Measurements from ENCODE around the gene LRRC45.

The LRRC45 gene

DNA sequence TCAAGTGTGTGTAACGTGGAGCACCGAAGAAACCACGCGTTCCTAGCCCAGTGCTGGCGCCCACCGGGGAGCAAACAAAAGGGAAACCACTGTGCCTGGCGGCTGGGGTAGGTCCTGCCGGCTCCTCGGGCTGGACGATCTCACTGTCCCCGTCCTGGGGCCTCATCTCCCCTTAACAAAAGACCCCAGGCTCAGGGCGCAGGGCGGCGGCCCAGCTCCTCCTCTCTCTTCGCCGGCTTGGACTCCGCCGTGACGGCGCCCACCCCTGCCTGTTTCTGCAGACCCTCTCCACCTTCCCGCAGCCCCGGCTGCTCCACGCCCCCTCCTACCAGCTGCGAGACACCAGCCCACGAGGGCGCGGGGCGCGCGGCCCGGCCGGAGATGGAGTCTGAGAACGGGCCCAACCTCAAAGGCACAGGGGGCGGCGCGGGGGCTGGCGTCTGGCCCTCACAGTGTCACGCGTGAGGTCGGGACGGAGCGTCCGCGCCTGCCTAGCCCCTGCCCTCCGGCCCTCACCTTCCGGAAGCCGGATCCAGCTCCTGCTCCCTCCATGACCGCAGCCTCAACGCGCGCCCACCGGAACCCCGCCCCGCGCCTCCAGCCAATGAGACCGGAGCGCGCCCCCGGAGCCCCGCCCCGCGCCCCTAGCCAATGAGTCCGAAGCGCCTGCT, 660 bp upstream of the LRRC45 start, which contains the start of gene CENPX:
TSS of gene CENPX (minus strand) at position 569 of the 671 bp plus-strand sequence. CDS start at position 552, 17 bp downstream.
- peak within 1 kb of the TSS; percentile 90 for H3K9ac ChIP-seq (ENCODE audit: low read depth, low read length)
- H3K27me3 ChIP-seq (ENCODE audit: insufficient read depth, low read length): 0 out of 2 replicates have a peak, but pooled peaks cover 6% of the 10 kb centered on the region
- peak within 1 kb of the TSS; percentile 58; the same call in 1 of the 2 replicates for H3K27ac ChIP-seq (ENCODE audit: low read depth, low read length)
- H3K4me3 ChIP-seq (ENCODE audit: low read length): peak within 1 kb of the TSS; percentile 97
- WGBS: under 1% methylated on average over 64 of the region's 64 CpGs
- peaks cover 7% of the 10 kb centered on the region; the same call in 1 of the 2 replicates for H3K36me3 ChIP-seq (ENCODE audit: insufficient read depth, low read length)
- peaks cover 6% of the 10 kb centered on the region; the same call in 1 of the 2 replicates for H3K4me1 ChIP-seq (ENCODE audit: insufficient read depth, low read length)
- H3K9me3 ChIP-seq (ENCODE audit: insufficient read depth, low read depth, low read length): no peaks in the 10 kb centered on the region

DNA sequence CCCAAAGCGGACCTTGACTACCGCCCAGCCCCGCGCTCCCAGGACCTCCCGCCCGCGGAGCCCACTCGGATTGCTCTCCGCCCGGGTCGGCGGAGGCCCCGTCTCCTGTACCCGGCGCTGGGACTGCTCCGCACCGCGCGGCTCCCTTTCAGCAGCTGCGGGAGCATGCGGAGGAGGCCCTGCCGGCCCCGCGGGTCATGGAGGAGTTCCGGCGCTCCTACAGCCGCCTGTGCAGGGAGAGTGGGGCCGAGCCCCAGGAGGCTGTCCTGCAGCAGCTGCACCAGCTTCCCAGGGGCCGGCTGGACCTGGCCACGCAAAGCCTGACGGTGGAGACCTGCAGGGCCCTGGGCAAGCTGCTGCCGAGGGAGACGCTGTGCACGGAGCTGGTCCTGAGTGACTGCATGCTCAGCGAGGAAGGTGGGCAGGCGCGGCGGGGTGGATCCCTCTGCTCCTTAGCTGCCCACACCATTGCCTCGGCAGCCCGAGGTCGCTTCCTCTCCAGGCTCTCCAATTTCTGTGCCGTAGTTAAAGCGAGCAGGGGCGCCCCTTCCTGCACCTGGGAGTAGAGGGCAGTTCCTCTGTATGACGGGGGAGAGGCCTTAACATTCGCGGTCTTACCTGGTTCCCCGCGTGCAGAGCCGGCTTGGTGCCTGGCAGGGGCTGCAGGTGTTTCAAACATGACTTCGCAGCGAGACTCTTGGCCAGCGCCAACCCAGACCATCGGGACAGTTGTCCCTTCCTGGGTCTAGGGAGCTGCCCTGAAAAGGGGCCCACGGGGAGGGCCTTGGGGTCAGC, 539 bp downstream of the LRRC45 start:
- H3K27ac ChIP-seq (ENCODE audit: low read depth, low read length): no peak overlapping the region
- peaks cover 6% of the 10 kb centered on the region; the same call in 1 of the 2 replicates for H3K4me1 ChIP-seq (ENCODE audit: insufficient read depth, low read length)
- H3K4me3 ChIP-seq (ENCODE audit: low read length): peak overlapping the region; percentile 82
- H3K9me3 ChIP-seq (ENCODE audit: insufficient read depth, low read depth, low read length): no peaks in the 10 kb centered on the region
- H3K36me3 ChIP-seq (ENCODE audit: insufficient read depth, low read length): peaks cover 7% of the 10 kb centered on the region; the same call in 1 of the 2 replicates
- 12% methylated on average over 55 of the region's 55 CpGs for WGBS
- 0 out of 2 replicates have a peak, but pooled peaks cover 6% of the 10 kb centered on the region for H3K27me3 ChIP-seq (ENCODE audit: insufficient read depth, low read length)
- H3K9ac ChIP-seq (ENCODE audit: low read depth, low read length): peak overlapping the region; percentile 79

DNA sequence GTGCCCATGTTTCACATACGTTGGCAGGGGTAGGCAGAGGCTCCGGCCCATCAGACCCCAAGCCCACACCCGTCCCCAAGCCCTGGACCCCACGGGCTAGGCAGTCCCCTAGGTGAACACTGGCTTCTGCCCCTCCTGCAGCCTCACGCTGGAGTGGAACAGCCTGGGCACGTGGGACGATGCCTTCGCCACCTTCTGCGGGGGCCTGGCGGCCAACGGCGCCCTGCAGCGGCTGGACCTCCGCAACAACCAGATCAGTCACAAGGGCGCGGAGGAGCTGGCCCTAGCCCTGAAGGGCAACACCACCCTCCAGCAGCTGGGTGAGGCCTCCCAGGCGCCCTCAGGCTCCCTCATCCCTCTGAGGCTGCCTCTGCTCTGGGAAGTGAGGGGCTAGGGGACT, 1.8 kb downstream of the LRRC45 start:
- Histone ChIP-seq H3K27me3 (ENCODE audit: insufficient read depth, low read length) (0 out of 2 replicates have a peak, but pooled peaks cover 6% of the 10 kb centered on the region), H3K27ac (ENCODE audit: low read depth, low read length) (no peak overlapping the region), H3K36me3 (ENCODE audit: insufficient read depth, low read length) (no peaks in the 10 kb centered on the region), H3K4me3 (ENCODE audit: low read length) (no peak overlapping the region), H3K9ac (ENCODE audit: low read depth, low read length) (no peak overlapping the region; the same call in 1 of the 2 replicates), H3K9me3 (ENCODE audit: insufficient read depth, low read depth, low read length) (no peaks in the 10 kb centered on the region), H3K4me1 (ENCODE audit: insufficient read depth, low read length) (peaks cover 6% of the 10 kb centered on the region; the same call in 1 of the 2 replicates)
- 92% methylated on average over 17 of the region's 17 CpGs for WGBS

DNA sequence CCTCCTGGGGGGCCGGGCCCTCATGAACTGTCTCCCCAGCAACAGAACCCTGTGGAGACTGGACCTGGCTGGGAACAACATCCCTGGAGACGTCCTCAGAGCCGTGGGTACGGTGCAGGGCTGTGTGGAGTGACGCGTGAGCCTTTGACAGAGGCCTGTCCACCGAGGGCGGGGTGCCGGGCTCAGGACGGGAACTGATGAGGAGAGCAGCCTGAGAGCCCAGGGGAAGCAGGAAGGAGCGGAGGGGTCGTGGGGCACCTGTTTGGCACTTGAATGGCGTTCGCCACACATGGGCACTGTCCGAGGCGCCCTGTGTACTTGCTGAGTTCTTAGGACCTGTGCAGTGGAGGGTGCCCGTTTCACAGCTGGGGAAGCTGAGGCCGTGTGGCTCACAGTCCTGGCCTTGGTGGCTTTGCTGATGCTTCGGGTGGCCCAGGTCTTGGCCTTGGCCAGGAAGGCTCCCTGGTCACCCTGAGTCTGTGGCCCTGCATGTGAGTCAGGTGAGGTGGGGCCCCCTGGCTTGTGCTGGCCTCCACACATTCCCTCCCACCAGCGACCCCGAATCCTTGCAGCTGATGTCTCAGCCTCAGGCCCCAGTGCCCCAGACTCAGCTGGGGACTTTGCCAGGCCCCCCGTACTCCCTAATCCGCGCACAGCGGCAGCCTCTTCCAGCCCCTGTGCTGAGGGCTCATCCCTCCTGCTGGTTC, 2.4 kb downstream of the LRRC45 start:
- WGBS: 93% methylated on average over 25 of the region's 25 CpGs
- H3K9ac ChIP-seq (ENCODE audit: low read depth, low read length): no peak overlapping the region
- H3K36me3 ChIP-seq (ENCODE audit: insufficient read depth, low read length): no peaks in the 10 kb centered on the region
- no peak overlapping the region for H3K4me3 ChIP-seq (ENCODE audit: low read length)
- H3K27ac ChIP-seq (ENCODE audit: low read depth, low read length): no peak overlapping the region
- peaks cover 6% of the 10 kb centered on the region; the same call in 1 of the 2 replicates for H3K4me1 ChIP-seq (ENCODE audit: insufficient read depth, low read length)
- H3K9me3 ChIP-seq (ENCODE audit: insufficient read depth, low read depth, low read length): no peaks in the 10 kb centered on the region
- H3K27me3 ChIP-seq (ENCODE audit: insufficient read depth, low read length): 0 out of 2 replicates have a peak, but pooled peaks cover 6% of the 10 kb centered on the region

DNA sequence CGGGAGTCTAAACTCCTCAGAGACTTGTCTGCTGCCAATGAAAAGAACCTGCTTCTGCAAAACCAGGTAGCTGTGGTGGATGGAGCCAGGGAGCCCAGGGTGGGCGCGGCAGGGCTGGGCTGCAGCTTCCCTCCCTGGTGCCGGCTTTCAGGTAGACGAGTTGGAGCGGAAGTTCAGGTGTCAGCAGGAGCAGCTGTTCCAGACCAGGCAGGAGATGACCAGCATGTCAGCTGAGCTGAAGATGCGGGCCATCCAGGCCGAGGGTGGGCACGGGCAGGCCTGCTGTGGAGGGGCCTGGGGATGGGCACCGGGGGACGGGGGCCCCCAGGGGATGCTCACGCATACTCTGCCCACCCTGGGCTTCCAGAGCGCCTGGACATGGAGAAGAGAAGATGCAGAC, 5.1 kb downstream of the LRRC45 start:
- Histone ChIP-seq H3K4me1 (ENCODE audit: insufficient read depth, low read length) (0 out of 2 replicates have a peak, but pooled peaks cover 5% of the 10 kb centered on the region), H3K27me3 (ENCODE audit: insufficient read depth, low read length) (0 out of 2 replicates have a peak, but pooled peaks cover 6% of the 10 kb centered on the region), H3K4me3 (ENCODE audit: low read length) (no peak overlapping the region), H3K9me3 (ENCODE audit: insufficient read depth, low read depth, low read length) (no peaks in the 10 kb centered on the region), H3K27ac (ENCODE audit: low read depth, low read length) (no peak overlapping the region), H3K9ac (ENCODE audit: low read depth, low read length) (no peak overlapping the region), H3K36me3 (ENCODE audit: insufficient read depth, low read length) (no peaks in the 10 kb centered on the region)
- WGBS: 97% methylated on average over 13 of the region's 13 CpGs

DNA sequence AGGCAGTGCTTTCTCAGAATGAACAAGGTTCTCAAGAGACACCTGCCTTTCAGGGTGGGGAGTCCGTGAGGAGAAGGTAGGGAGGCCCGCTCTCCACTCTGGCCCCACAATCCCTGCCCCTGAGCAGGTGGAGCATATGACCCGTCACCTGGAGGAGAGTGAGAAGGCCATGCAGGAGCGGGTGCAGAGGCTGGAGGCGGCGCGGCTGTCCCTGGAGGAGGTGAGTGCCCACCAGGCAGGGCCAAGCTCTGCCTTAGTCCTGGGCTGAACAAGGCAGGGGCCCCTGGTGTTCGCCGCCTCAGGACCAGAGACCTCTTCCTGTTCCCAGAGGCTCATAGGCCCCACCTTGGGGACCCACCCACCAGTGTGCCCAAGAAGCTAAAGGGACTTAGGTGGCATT, 5.9 kb downstream of the LRRC45 start:
- H3K4me3 ChIP-seq (ENCODE audit: low read length): no peak overlapping the region
- 94% methylated on average over 9 of the region's 9 CpGs for WGBS
- no peaks in the 10 kb centered on the region for H3K36me3 ChIP-seq (ENCODE audit: insufficient read depth, low read length)
- H3K27me3 ChIP-seq (ENCODE audit: insufficient read depth, low read length): 0 out of 2 replicates have a peak, but pooled peaks cover 4% of the 10 kb centered on the region
- no peaks in the 10 kb centered on the region for H3K9me3 ChIP-seq (ENCODE audit: insufficient read depth, low read depth, low read length)
- H3K27ac ChIP-seq (ENCODE audit: low read depth, low read length): no peak overlapping the region
- H3K9ac ChIP-seq (ENCODE audit: low read depth, low read length): no peak overlapping the region
- H3K4me1 ChIP-seq (ENCODE audit: insufficient read depth, low read length): 0 out of 2 replicates have a peak, but pooled peaks cover 5% of the 10 kb centered on the region

DNA sequence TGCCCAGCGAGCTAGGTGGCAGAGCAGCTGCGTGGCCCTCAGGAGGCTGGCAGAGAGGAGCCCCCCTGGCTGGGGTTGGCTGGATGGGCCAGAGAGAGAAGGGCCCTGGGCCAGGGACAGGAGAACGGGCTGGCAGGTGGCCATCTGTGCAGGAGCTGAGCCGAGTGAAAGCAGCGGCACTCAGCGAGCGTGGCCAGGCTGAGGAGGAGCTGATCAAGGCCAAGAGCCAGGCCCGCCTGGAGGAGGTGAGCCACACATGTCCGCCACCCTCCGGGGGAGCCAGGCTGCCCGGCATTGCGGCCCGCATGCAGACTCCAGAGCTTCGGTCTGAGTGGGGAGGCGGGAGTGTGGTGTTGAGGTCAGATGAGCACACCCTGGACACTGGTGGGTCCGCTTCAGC, 6.3 kb downstream of the LRRC45 start:
- Histone ChIP-seq H3K9ac (ENCODE audit: low read depth, low read length) (no peak overlapping the region), H3K4me3 (ENCODE audit: low read length) (no peak overlapping the region), H3K27ac (ENCODE audit: low read depth, low read length) (no peak overlapping the region), H3K9me3 (ENCODE audit: insufficient read depth, low read depth, low read length) (no peaks in the 10 kb centered on the region), H3K4me1 (ENCODE audit: insufficient read depth, low read length) (0 out of 2 replicates have a peak, but pooled peaks cover 5% of the 10 kb centered on the region), H3K27me3 (ENCODE audit: insufficient read depth, low read length) (0 out of 2 replicates have a peak, but pooled peaks cover under 1% of the 10 kb centered on the region), H3K36me3 (ENCODE audit: insufficient read depth, low read length) (no peaks in the 10 kb centered on the region)
- 94% methylated on average over 16 of the region's 16 CpGs for WGBS

DNA sequence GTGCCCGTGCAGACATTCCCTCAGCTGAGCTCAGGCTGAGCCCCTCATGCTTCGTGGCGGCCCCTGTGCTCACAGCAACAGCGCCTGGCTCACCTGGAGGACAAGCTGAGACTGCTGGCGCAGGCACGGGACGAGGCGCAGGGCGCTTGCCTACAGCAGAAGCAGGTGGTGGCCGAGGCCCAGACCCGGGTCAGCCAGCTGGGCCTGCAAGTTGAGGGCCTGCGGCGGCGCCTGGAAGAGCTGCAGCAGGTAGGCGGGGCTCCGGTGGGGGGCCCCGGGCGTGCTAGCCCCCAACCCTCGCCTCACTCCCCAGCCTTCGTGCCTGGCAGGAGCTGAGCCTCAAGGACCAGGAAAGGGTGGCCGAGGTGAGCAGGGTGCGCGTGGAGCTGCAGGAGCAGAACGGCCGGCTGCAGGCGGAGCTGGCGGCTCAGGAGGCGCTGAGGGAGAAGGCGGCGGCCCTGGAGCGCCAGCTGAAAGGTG, 6.9 kb downstream of the LRRC45 start:
- H3K9ac ChIP-seq (ENCODE audit: low read depth, low read length): no peak overlapping the region
- peak overlapping the region; percentile 8; the same call in 1 of the 2 replicates for H3K4me3 ChIP-seq (ENCODE audit: low read length)
- H3K4me1 ChIP-seq (ENCODE audit: insufficient read depth, low read length): 0 out of 2 replicates have a peak, but pooled peaks cover 5% of the 10 kb centered on the region
- no peaks in the 10 kb centered on the region for H3K9me3 ChIP-seq (ENCODE audit: insufficient read depth, low read depth, low read length)
- H3K27ac ChIP-seq (ENCODE audit: low read depth, low read length): no peak overlapping the region
- H3K36me3 ChIP-seq (ENCODE audit: insufficient read depth, low read length): no peaks in the 10 kb centered on the region
- WGBS: 70% methylated on average over 31 of the region's 31 CpGs
- no peaks in the 10 kb centered on the region for H3K27me3 ChIP-seq (ENCODE audit: insufficient read depth, low read length)

DNA sequence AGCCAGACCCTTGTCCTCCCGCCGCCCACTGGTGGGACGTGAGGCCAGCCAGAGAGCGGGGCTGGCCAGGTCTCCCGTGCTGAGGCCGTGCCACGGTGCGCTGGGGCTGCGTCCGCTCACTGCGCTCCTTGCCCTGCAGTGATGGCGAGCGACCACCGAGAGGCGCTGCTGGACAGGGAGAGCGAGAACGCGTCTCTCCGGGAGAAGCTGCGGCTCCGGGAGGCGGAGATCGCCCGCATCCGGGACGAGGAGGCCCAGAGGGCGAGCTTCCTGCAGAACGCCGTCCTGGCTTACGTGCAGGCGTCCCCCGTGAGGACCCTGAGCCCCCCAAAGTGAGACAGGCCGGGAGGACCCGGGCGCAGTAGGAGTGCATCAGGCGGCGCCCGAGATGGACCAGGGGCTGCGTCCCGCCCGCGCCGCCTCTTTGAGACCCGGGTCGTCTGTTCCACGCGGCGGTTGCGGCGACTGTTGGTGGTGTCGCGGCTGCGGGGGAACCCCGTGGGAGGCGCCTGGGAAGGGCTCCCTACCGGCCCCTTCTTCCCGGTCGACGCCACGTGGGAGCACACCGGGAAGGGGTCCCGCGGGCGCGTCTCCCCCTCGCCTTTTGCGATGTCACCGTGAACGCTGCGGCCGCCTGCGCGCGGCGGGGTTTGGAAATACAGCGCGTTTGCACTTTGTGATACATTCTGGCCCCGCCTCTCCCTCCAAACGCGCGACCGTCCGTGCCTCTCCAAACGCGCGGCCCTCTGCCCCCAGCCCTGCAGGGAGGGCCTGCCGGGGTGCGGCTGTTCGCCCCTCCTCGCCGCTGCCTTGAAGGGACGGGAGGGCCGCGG, 7.6 kb downstream of the LRRC45 start:
- Histone ChIP-seq H3K9me3 (ENCODE audit: insufficient read depth, low read depth, low read length) (no peaks in the 10 kb centered on the region), H3K9ac (ENCODE audit: low read depth, low read length) (peak overlapping the region; percentile 65), H3K27me3 (ENCODE audit: insufficient read depth, low read length) (no peaks in the 10 kb centered on the region), H3K4me3 (ENCODE audit: low read length) (peak overlapping the region; percentile 60), H3K27ac (ENCODE audit: low read depth, low read length) (no peak overlapping the region), H3K4me1 (ENCODE audit: insufficient read depth, low read length) (0 out of 2 replicates have a peak, but pooled peaks cover 5% of the 10 kb centered on the region), H3K36me3 (ENCODE audit: insufficient read depth, low read length) (no peaks in the 10 kb centered on the region)
- WGBS: 1% methylated on average over 94 of the region's 94 CpGs

Data from HUES64 (cell line).